GM23338 (cell line): ENCODE results near the gene RAB1B. TPM values are rescaled to one million over a fixed set of nuclear protein-coding genes. Genes with fewer than 3 reads are reported as not detected.

Source experiments
- ATAC-seq: fragments of 200-7000 bp; cut with Tn5 transposase; 3 replicates; pipeline ENCODE4 v1.9.1; 2020
- DNase-seq: peaks from one replicate; pipeline ENCODE4 v3.0.0-alpha.2; 2015; ENCODE audit warnings: low spot score
- H2AFZ ChIP-seq: fragments of 200-600 bp; sonication (generic); 2 replicates; pipeline ENCODE4 v1.8.0; 2016; ENCODE audit warnings: antibody characterized with exemption, mild to moderate bottlenecking, moderate library complexity
- H3F3A ChIP-seq: fragments of 200-600 bp; sonication (generic); replicated peaks from 2 replicates; pipeline ENCODE4 v1.8.0; 2017; ENCODE audit warnings: antibody characterized with exemption, mixed run types, low read depth
- H3K27ac ChIP-seq: fragments of 200-600 bp; sonication (generic); 2 replicates; pipeline ENCODE4 v1.6.1; 2016; ENCODE audit warnings: low read depth
- H3K27me3 ChIP-seq: fragments of 200-600 bp; sonication (generic); 2 replicates; pipeline ENCODE4 v1.8.0; 2016; ENCODE audit warnings: mild to moderate bottlenecking, mixed run types, moderate library complexity; ENCODE audit not compliant: insufficient read depth
- H3K36me3 ChIP-seq: fragments of 200-600 bp; sonication (generic); 2 replicates; pipeline ENCODE4 v1.8.0; 2016; ENCODE audit warnings: mild to moderate bottlenecking; ENCODE audit not compliant: insufficient read depth
- H3K4me1 ChIP-seq: fragments of 200-600 bp; sonication (generic); 2 replicates; pipeline ENCODE4 v1.8.0; 2016; ENCODE audit warnings: mild to moderate bottlenecking, moderate library complexity; ENCODE audit not compliant: insufficient read depth
- H3K4me2 ChIP-seq: fragments of 200-600 bp; sonication (generic); 2 replicates; pipeline ENCODE4 v1.7.1; 2017; ENCODE audit warnings: mixed run types
- H3K4me3 ChIP-seq: fragments of 200-600 bp; sonication (generic); 2 replicates; pipeline ENCODE4 v1.6.1; 2016; ENCODE audit warnings: mixed run types
- H3K79me2 ChIP-seq: fragments of 200-600 bp; sonication (generic); replicated peaks from 2 replicates; pipeline ENCODE4 v1.8.0; 2017; ENCODE audit warnings: mild to moderate bottlenecking; ENCODE audit not compliant: insufficient read depth
- H3K9me2 ChIP-seq: fragments of 200-600 bp; sonication (generic); 2 replicates; pipeline ENCODE4 v1.8.0; 2017; ENCODE audit not compliant: insufficient read depth
- H4K20me1 ChIP-seq: fragments of 200-600 bp; sonication (generic); replicated peaks from 2 replicates; pipeline ENCODE4 v1.8.0; 2017; ENCODE audit warnings: mild to moderate bottlenecking; ENCODE audit not compliant: insufficient read depth
- H3K27ac Mint-ChIP-seq: 2 replicates; pipeline ENCODE4 v1.8.0; 2020; ENCODE audit warnings: inconsistent platforms, mild to moderate bottlenecking, moderate library complexity, mixed read lengths
- H3K27me3 Mint-ChIP-seq: 3 replicates; pipeline ENCODE4 v1.8.0; 2022; ENCODE audit warnings: low read depth, mild to moderate bottlenecking, moderate library complexity, mixed read lengths, inconsistent platforms; ENCODE audit not compliant: insufficient read depth, poor library complexity
- H3K36me3 Mint-ChIP-seq: 3 replicates; pipeline ENCODE4 v1.8.0; 2021; ENCODE audit warnings: low read depth, mild to moderate bottlenecking, inconsistent platforms, moderate library complexity, mixed read lengths
- H3K4me1 Mint-ChIP-seq: 3 replicates; pipeline ENCODE4 v1.8.0; 2020; ENCODE audit warnings: mild to moderate bottlenecking, inconsistent platforms, mixed read lengths
- H3K4me3 Mint-ChIP-seq: 3 replicates; pipeline ENCODE4 v1.8.0; 2021; ENCODE audit warnings: moderate library complexity, mild to moderate bottlenecking, inconsistent platforms, mixed read lengths
- H3K9me3 Mint-ChIP-seq: 3 replicates; pipeline ENCODE4 v1.8.0; 2020; ENCODE audit warnings: moderate library complexity, mild to moderate bottlenecking, inconsistent platforms, mixed read lengths
- CREB1 ChIP-seq: fragments of 250-450 bp; sonication (Bioruptor Pico); IDR thresholded peaks from 2 replicates; pipeline ENCODE4 v1.5.0; 2020; ENCODE audit warnings: low read depth, mild to moderate bottlenecking, moderate library complexity
- EZH2 ChIP-seq: fragments of 200-600 bp; sonication (generic); IDR thresholded peaks from one replicate; pipeline ENCODE4 v1.8.0; 2017; ENCODE audit warnings: antibody characterized with exemption, mild to moderate bottlenecking, low read depth; ENCODE audit not compliant: unreplicated experiment
- EZH2phosphoT487 ChIP-seq: fragments of 200-600 bp; sonication (generic); IDR thresholded peaks from one replicate; pipeline ENCODE4 v1.8.1; 2018; ENCODE audit warnings: antibody characterized with exemption; ENCODE audit not compliant: unreplicated experiment
- JUNB ChIP-seq: IDR thresholded peaks from one replicate; pipeline ENCODE4 v1.6.1; 2016; ENCODE audit warnings: antibody characterized with exemption; ENCODE audit not compliant: unreplicated experiment
- NANOG ChIP-seq: IDR thresholded peaks from 2 replicates; pipeline ENCODE4 v1.6.1; 2016; ENCODE audit warnings: antibody characterized with exemption, borderline replicate concordance
- POLR2AphosphoS5 ChIP-seq: IDR thresholded peaks from 2 replicates; pipeline ENCODE4 v1.6.1; 2016; ENCODE audit warnings: antibody characterized with exemption, low read depth
- STAT1 ChIP-seq: IDR thresholded peaks from one replicate; pipeline ENCODE4 v1.6.1; 2016; ENCODE audit warnings: antibody characterized with exemption; ENCODE audit not compliant: unreplicated experiment
- ZNF114 ChIP-seq: fragments of 250-450 bp; sonication (Bioruptor Pico); IDR thresholded peaks from 2 replicates; pipeline ENCODE4 v1.5.0; 2020; ENCODE audit warnings: mild to moderate bottlenecking, moderate library complexity
- ZNF331 ChIP-seq: fragments of 250-450 bp; sonication (Bioruptor Pico); IDR thresholded peaks from 2 replicates; pipeline ENCODE4 v1.5.0; 2020; ENCODE audit warnings: low read depth, mild to moderate bottlenecking, moderate library complexity
- polyA plus RNA-seq: library from polyadenylated mRNA; unstranded; fragments of >200 nt; fragmentation: Nextera tagmentation; extraction: Ambion mirVana; gene quantifications from 2 replicates; pipeline ENCODE4 v1.2.1, GENCODE V29; 2016
- total RNA-seq: library from RNA; depleted of rRNA; stranded (reverse); fragments of >200 nt; shearing (Covaris generic); gene quantifications from 2 replicates; pipeline ENCODE4 v1.2.3, GENCODE V29; 2014
- TF ChIP-seq, protein P1 (sequence below), 2 experiments: fragments of 200-600 bp in 1 of 2; sonication (generic) in 1 of 2; conservative IDR thresholded peaks; 2 replicates each; pipeline versions ENCODE4 v1.5.1 to v1.6.1; 2016 to 2017; ENCODE audit warnings: antibody characterized with exemption in 2 of 2, low read depth in 2 of 2, mild to moderate bottlenecking in 2 of 2, moderate library complexity in 1 of 2
- TF ChIP-seq, protein P2 (sequence below): fragments of 250-450 bp; sonication (Bioruptor Pico); IDR thresholded peaks from 2 replicates; pipeline ENCODE4 v1.5.0; 2020; ENCODE audit warnings: mild to moderate bottlenecking, moderate library complexity
- TF ChIP-seq, protein P3 (sequence below): IDR thresholded peaks from one replicate; pipeline ENCODE4 v1.6.1; 2018; ENCODE audit warnings: antibody characterized with exemption; ENCODE audit not compliant: unreplicated experiment
- TF ChIP-seq, protein P4 (sequence below): IDR thresholded peaks from 2 replicates; pipeline ENCODE4 v1.6.1; 2016; ENCODE audit warnings: antibody characterized with exemption

RAB1B gene
- total and polyA plus RNA-seq, 2 experiments from 2014 or later = 30.5 to 92.7 TPM

DNA sequence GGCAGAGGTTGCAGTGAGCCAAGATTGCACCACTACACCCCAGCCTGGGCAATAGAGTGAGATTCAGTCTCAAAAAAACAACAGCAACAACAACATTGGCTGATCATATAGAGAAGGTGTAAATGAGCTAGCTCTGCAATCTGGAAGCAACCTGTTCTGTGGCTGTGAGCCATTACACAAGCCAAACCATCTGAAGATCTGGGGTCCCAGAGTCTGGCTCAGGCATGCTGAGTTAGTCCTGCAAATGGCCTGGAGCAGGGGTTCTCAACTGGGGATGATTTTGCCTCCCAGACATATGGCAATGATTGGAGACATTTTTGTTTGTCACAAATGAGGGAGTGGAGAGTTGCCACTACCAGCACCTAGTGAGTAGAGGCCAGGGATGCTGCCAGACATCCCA is 42.3 kb upstream of the RAB1B start:
- no peaks in the 10 kb centered on the region for H3K79me2 ChIP-seq
- ATAC-seq (no peak), DNase-seq (no peak)
- Mint-ChIP-seq H3K27ac (no peak overlapping the region), H3K27me3 (peaks cover 7% of the 10 kb centered on the region), H3K4me1 (peaks cover 26% of the 10 kb centered on the region), H3K4me3 (no peak overlapping the region), H3K36me3 (no peaks in the 10 kb centered on the region; the same call in 2 of the 3 replicates), H3K9me3 (no peaks in the 10 kb centered on the region)
- no peak overlapping the region for H3K4me2 ChIP-seq
- H3K4me1 ChIP-seq = peaks cover 14% of the 10 kb centered on the region; the same call in 1 of the 2 replicates
- 0 out of 2 replicates have a peak, but pooled peaks cover 2% of the 10 kb centered on the region for H4K20me1 ChIP-seq
- H3K4me3 ChIP-seq = no peak overlapping the region
- H3K27ac ChIP-seq = no peak overlapping the region
- no peak overlapping the region for H2AFZ ChIP-seq
- TF ChIP-seq ZNF331 (no peak), NANOG (no peak), STAT1 (no peak), CREB1 (no peak), ZNF114 (CRISPR knock-in tag) (no peak), EZH2 (no peak), JUNB (no peak), EZH2phosphoT487 (no peak), POLR2AphosphoS5 (no peak)
- TF ChIP-seq, protein P1, sequence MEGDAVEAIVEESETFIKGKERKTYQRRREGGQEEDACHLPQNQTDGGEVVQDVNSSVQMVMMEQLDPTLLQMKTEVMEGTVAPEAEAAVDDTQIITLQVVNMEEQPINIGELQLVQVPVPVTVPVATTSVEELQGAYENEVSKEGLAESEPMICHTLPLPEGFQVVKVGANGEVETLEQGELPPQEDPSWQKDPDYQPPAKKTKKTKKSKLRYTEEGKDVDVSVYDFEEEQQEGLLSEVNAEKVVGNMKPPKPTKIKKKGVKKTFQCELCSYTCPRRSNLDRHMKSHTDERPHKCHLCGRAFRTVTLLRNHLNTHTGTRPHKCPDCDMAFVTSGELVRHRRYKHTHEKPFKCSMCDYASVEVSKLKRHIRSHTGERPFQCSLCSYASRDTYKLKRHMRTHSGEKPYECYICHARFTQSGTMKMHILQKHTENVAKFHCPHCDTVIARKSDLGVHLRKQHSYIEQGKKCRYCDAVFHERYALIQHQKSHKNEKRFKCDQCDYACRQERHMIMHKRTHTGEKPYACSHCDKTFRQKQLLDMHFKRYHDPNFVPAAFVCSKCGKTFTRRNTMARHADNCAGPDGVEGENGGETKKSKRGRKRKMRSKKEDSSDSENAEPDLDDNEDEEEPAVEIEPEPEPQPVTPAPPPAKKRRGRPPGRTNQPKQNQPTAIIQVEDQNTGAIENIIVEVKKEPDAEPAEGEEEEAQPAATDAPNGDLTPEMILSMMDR (conservative IDR thresholded peaks at IDR 0.05; ENCODE audit: low read depth in 2 of 2) = no peak
- TF ChIP-seq, protein P2, sequence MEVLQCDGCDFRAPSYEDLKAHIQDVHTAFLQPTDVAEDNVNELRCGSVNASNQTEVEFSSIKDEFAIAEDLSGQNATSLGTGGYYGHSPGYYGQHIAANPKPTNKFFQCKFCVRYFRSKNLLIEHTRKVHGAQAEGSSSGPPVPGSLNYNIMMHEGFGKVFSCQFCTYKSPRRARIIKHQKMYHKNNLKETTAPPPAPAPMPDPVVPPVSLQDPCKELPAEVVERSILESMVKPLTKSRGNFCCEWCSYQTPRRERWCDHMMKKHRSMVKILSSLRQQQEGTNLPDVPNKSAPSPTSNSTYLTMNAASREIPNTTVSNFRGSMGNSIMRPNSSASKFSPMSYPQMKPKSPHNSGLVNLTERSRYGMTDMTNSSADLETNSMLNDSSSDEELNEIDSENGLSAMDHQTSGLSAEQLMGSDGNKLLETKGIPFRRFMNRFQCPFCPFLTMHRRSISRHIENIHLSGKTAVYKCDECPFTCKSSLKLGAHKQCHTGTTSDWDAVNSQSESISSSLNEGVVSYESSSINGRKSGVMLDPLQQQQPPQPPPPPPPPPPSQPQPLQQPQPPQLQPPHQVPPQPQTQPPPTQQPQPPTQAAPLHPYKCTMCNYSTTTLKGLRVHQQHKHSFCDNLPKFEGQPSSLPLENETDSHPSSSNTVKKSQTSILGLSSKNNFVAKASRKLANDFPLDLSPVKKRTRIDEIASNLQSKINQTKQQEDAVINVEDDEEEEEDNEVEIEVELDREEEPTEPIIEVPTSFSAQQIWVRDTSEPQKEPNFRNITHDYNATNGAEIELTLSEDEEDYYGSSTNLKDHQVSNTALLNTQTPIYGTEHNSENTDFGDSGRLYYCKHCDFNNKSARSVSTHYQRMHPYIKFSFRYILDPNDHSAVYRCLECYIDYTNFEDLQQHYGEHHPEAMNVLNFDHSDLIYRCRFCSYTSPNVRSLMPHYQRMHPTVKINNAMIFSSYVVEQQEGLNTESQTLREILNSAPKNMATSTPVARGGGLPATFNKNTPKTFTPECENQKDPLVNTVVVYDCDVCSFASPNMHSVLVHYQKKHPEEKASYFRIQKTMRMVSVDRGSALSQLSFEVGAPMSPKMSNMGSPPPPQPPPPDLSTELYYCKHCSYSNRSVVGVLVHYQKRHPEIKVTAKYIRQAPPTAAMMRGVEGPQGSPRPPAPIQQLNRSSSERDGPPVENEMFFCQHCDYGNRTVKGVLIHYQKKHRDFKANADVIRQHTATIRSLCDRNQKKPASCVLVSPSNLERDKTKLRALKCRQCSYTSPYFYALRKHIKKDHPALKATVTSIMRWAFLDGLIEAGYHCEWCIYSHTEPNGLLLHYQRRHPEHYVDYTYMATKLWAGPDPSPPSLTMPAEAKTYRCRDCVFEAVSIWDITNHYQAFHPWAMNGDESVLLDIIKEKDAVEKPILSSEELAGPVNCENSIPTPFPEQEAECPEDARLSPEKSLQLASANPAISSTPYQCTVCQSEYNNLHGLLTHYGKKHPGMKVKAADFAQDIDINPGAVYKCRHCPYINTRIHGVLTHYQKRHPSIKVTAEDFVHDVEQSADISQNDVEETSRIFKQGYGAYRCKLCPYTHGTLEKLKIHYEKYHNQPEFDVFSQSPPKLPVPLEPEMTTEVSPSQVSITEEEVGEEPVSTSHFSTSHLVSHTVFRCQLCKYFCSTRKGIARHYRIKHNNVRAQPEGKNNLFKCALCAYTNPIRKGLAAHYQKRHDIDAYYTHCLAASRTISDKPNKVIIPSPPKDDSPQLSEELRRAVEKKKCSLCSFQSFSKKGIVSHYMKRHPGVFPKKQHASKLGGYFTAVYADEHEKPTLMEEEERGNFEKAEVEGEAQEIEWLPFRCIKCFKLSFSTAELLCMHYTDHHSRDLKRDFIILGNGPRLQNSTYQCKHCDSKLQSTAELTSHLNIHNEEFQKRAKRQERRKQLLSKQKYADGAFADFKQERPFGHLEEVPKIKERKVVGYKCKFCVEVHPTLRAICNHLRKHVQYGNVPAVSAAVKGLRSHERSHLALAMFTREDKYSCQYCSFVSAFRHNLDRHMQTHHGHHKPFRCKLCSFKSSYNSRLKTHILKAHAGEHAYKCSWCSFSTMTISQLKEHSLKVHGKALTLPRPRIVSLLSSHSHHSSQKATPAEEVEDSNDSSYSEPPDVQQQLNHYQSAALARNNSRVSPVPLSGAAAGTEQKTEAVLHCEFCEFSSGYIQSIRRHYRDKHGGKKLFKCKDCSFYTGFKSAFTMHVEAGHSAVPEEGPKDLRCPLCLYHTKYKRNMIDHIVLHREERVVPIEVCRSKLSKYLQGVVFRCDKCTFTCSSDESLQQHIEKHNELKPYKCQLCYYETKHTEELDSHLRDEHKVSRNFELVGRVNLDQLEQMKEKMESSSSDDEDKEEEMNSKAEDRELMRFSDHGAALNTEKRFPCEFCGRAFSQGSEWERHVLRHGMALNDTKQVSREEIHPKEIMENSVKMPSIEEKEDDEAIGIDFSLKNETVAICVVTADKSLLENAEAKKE (CRISPR knock-in tag) = no peak
- TF ChIP-seq, protein P3, sequence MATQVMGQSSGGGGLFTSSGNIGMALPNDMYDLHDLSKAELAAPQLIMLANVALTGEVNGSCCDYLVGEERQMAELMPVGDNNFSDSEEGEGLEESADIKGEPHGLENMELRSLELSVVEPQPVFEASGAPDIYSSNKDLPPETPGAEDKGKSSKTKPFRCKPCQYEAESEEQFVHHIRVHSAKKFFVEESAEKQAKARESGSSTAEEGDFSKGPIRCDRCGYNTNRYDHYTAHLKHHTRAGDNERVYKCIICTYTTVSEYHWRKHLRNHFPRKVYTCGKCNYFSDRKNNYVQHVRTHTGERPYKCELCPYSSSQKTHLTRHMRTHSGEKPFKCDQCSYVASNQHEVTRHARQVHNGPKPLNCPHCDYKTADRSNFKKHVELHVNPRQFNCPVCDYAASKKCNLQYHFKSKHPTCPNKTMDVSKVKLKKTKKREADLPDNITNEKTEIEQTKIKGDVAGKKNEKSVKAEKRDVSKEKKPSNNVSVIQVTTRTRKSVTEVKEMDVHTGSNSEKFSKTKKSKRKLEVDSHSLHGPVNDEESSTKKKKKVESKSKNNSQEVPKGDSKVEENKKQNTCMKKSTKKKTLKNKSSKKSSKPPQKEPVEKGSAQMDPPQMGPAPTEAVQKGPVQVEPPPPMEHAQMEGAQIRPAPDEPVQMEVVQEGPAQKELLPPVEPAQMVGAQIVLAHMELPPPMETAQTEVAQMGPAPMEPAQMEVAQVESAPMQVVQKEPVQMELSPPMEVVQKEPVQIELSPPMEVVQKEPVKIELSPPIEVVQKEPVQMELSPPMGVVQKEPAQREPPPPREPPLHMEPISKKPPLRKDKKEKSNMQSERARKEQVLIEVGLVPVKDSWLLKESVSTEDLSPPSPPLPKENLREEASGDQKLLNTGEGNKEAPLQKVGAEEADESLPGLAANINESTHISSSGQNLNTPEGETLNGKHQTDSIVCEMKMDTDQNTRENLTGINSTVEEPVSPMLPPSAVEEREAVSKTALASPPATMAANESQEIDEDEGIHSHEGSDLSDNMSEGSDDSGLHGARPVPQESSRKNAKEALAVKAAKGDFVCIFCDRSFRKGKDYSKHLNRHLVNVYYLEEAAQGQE = no peak
- TF ChIP-seq, protein P4, sequence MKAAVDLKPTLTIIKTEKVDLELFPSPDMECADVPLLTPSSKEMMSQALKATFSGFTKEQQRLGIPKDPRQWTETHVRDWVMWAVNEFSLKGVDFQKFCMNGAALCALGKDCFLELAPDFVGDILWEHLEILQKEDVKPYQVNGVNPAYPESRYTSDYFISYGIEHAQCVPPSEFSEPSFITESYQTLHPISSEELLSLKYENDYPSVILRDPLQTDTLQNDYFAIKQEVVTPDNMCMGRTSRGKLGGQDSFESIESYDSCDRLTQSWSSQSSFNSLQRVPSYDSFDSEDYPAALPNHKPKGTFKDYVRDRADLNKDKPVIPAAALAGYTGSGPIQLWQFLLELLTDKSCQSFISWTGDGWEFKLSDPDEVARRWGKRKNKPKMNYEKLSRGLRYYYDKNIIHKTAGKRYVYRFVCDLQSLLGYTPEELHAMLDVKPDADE = no peak
- peaks cover 10% of the 10 kb centered on the region; the same call in 1 of the 2 replicates for H3F3A ChIP-seq
- no peaks in the 10 kb centered on the region for H3K9me2 ChIP-seq
- no peaks in the 10 kb centered on the region for H3K27me3 ChIP-seq
- no peaks in the 10 kb centered on the region for H3K36me3 ChIP-seq
